ENCODE measurements around the gene ZMYM1.
"Not testable (repeated sequence)": the region's sequence is repeated elsewhere in the genome, so short reads cannot be mapped to it uniquely, and the experiment has no call there.

Gene ZMYM1

DNA sequence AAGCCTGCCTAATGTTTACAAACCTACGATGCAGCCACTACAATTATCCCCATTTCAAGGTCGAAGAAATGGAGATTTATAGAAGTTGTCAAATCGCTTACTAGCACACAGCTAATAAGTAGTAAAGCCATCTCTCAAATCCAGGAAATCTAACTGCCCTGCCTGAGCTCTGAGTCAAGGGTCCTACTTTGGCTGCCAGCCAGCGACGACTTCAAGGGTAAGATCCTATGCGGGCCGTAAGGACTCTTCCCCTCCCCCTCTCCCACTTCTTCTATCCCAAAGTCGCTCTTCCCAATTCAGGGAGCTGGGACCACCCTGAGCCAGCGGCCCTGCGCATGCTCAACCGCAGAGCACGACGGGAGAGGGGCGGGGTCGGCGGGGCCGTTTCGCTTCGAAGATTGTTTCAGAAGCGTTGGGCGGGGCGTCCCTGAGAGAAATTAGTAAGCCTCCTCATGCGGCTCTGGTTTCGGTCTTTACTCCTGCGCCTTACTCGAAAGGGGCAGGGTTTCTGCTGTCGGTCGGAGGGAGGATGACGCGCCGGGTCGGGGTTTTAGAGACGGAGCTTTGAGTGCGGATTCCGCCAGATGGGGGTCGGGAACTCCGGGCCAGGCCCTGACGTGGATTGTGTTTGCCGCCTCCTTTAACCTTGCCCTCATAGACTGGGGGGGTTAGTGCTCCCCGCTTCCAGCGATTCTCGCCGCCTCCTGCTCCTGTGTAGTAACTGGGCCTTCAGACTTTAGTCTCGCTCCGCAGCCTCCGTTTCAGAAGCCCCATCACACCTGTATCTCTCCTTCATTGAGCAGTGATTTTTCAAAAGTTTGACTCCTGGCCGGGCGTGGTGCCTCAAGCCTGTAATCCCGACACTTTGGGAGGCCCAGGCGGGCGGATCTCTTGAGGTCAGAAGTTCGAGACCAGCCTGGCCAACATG is at the start of gene ZMYM1:
Gene ZMYM1 (plus strand): TSS at position 383 of the 928 bp plus-strand sequence. CDS start 14,603 bp downstream, outside the sequence.
- DNase-seq (ENCODE audit: insufficient read length, low spot score) (peak; percentile 88), FAIRE-seq (no peak)

DNA sequence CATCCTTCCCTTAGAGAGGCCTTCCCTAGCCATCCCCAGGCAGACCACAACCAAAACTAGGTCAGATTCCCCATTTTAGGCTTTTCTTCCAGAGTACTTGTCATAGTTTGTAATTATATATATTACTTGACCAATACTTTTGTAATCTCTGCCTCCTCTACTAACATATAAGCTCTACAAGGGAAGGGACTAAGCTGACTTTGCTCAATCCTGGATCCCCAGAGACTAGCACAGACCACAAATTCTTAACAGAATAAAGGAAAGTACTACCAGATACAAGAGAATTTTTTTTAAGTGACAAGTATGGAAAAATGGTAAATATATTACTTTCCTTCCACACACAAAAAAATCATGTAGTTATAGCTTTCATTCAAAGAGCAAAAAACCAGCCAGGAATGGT is 49.4 kb upstream of the ZMYM1 start:
- FAIRE-seq (no peak), DNase-seq (ENCODE audit: insufficient read length, low spot score) (no peak)

DNA sequence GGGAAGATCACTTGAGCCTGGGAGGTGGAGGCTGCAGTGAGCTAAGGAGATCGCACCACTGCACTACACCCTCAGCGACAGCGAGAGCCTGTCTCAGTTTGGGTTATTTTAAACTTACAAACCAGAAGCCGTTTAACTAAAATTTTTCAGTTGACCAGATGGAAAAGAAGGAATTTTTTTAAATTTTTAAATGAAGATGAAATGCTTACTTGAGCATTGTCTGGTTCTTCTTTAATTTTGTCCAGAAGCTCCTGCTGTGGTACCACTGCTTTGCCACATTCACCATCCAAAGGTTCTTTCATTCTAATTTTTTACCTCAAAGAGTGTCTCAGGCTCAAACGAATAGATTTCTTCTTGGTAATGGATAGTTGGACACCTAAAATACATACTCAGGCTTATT is 48.8 kb upstream of the ZMYM1 start:
- no peak for DNase-seq (ENCODE audit: insufficient read length, low spot score)
- no peak for FAIRE-seq

DNA sequence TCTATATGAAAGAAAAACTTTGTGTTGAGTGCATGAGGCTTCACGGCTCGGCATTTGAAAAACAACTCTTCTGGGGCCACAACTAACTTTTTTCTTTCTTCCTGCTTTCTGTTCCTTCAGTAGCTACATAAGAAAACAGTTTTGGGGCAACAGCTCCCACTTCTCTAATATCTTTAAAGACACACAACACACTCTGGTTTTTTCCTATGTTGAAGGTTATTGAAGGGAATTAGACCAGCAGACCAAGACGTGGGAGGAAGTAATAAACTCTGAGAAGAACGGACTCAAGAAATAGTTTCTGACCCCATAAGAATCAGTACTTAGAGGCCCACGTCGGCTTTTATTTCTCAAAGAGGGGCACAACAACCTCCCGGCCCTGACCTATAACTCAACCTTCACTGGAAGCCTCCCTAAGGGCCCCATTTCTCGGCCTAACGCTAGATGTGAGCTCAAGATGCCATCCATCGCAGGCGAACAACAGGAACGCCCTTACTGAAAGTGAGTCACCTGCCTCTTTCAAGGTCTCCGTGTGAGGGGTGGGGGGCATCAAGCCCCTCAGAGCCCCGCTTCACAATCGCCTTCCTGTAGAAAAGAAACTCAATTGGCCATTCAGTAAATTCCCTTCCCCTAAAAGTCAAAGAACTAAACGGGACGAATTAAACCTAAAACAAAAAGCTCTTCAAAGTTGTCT is 48.3 kb upstream of the ZMYM1 start:
- DNase-seq (ENCODE audit: insufficient read length, low spot score) (no peak), FAIRE-seq (no peak)

DNA sequence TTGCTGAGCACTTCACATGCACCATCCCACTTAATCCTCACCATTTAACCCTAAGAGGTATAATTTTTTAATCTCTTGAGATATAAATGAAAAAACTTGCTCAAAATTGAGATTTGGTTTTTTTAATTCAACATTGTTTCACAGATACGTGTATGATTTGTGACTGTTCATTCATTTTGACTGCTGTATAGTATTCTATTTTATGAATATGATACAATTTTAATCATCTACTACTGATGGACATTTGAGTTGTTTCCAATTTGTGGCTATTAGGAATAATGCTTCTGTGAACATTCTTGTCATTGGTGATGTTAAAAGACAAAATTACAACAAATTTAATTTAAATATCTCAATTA is 46.8 kb upstream of the ZMYM1 start:
- DNase-seq (ENCODE audit: insufficient read length, low spot score) (no peak), FAIRE-seq (no peak)

DNA sequence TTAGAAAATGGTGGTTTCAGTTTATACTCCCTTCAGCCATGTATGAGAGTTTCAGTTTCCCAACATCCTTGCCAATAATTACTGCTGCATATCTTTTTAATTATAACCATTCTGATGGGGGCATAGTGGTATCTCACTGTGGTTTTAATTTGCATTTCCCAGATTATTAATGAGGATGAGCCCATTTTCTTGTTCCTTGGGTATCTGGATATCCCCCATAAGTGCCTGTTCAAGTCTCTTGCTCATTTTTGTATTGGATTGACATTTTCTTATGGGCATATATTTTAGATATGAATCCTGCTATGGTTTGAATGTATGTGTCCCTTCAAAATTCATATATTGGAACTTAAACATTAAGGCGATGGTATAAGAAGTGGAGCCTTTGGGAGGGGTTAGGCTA is 45.8 kb upstream of the ZMYM1 start:
- no peak for DNase-seq (ENCODE audit: insufficient read length, low spot score)
- no peak for FAIRE-seq

DNA sequence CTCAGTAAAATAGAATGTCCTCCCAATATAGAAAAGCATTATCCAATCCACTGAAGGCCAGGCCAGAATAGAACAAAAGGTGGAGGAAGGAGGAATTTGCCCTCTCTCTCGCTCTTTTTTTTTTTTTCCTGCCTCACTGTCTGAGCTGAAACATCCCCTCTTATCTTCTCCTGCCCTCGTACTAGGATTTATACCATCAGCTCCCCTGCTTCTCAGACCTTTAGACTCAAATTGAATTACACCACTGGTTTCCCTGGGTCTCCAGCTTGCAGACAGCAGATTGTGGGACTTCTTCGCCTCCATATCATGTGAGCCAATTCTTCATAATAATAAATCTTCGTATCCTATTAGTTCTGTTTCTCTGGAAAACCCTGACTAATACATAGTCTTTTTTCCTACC is 42.6 kb upstream of the ZMYM1 start:
- FAIRE-seq (no peak), DNase-seq (ENCODE audit: insufficient read length, low spot score) (no peak)

DNA sequence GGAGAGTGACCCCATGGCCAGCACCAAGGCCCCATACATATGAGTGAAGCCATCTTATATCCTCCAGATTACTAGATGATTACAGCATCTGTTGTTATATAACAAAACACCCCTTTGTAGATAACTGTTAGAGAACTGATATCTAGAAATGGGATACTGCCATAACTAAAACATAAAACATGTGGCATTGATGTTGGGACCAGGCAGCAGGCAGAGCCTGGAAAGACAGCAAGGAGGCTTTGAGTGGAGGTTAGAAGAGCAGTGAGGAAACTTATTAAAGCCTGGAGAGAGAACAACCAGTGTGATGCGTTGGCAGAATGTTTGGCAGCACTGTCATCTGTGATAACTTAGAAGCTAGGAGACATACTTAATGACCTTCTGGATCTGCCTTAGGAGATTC is 42.0 kb upstream of the ZMYM1 start:
- FAIRE-seq = no peak
- no peak for DNase-seq (ENCODE audit: insufficient read length, low spot score)

DNA sequence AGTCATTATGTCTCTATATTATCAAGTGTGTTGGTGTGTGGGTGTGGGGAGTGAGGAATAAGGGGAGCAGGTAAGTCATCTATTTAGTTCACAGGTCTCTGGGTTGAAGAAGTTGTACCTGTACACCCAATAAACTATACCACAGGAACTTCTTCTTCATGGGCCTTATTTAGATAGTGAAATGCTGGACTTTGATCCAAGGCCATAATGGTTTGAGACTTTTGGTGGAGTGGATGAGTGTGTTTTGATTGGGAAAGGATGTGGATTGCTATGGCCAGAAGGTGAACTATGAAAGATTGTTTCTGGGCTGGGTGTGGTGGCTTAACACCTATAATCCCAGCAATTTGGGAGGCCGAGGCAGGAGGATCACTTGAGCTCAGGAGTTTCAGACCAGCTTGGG is 40.5 kb upstream of the ZMYM1 start:
- FAIRE-seq (no peak), DNase-seq (ENCODE audit: insufficient read length, low spot score) (no peak)

DNA sequence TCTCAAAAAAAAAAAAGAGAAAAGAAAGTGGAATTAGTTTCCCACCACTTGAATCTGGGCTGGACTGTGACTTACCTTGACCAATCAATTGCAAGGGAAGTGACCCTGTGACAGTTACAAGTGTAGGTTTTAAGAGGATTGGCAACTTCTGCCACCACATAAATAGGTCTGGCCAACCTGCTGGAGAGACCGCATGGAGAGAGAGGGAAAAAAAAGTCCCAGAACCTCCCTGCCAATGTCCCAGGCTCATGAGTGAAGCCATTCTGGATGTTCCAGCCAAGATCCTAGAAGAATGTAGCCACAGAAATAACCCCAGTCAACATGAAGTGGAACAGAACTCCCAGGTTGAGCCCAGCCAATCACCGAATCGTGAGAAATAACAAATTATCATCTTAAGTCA is 35.7 kb upstream of the ZMYM1 start:
- DNase-seq (ENCODE audit: insufficient read length, low spot score) (no peak), FAIRE-seq (no peak)

DNA sequence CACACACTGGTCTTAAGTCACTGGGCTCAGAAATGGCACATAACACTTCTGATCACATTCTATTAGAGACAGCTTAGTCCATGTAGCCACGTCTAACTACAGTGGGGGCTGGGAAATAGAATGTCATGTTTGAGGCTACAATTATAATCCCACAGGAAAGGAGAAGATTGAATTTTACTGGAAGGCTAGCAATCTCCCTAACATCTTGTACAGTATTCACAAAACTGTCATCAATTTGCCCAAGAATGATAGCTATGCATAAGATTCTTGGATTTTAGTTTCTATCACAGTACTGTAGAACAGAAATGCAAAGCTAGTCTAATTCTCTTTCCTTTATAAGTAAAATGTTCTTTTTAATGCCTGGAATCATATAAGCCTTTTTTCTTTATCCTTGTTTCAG is 34.8 kb upstream of the ZMYM1 start:
- FAIRE-seq (no peak), DNase-seq (ENCODE audit: insufficient read length, low spot score) (no peak)

DNA sequence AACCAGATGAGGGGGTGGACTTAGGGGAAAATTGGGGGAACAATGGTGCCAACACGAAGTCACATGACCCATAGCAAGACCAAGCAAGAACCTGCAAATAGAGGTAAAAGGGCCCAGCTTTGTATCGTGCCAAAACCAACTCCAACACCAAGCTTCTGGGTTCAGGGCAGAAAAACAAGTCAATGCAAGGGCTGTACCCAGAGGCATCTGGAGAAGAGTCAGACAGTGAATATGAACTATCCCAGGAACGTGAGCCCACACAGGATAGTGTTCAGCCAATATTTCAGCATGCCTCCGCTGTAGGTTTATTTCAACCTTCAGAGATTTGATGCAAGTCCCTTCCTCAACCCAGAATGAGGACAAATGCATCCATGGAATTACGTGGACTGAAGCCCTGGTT is 32.5 kb upstream of the ZMYM1 start:
- no peak for DNase-seq (ENCODE audit: insufficient read length, low spot score)
- no peak for FAIRE-seq

DNA sequence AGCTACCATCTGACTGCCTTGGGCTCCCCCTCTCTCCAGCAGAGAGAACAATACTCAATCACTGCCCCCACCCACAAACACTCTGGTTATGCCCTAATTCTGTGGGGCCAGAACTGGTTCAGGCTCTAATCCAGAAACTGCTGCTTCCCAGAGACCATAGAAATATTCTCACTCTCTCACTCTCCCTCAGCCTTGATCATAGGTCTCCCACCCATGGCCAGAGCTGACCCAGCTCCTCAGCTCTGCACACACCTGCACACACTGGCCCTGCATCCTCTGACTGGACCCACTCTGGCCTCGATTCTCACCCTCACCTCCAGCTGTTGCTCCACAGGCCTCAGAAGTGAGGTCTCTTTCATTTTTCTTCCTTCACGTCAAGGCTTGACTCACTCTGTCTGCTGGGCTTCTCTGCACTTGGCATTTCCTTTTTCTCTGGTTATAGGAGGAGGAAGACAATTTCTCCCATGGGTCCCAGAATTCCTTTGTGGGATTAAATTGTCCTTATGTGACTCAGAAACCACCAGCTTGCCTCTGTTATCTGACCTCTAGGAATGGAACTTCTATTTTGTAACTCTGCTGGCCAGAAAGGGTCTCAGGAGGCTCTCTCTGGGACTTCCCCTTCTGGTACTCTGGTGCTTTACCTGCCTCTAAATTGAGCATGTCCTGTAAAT is 31.9 kb upstream of the ZMYM1 start:
- FAIRE-seq = no peak
- DNase-seq (ENCODE audit: insufficient read length, low spot score) = peak; percentile 54

DNA sequence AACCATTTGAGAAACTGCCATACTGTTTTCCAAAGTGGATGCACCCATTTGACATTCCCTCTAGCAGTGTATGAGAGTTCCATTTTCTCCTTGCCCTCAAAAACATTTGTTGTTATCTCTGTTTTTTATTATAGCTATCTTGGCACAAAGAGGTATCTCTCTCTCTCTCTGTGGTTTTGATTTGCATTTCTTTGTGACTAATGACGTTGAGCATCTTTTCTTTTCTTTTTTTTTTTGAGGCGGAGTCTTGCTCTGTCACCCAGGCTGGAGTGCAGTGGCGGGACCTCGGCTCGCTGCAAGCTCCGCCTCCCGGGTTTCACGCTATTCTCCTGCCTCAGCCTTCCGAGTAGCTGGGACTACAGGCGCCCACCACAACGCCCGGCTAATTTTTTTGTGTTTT is 30.1 kb upstream of the ZMYM1 start:
- no peak for DNase-seq (ENCODE audit: insufficient read length, low spot score)
- no peak for FAIRE-seq

DNA sequence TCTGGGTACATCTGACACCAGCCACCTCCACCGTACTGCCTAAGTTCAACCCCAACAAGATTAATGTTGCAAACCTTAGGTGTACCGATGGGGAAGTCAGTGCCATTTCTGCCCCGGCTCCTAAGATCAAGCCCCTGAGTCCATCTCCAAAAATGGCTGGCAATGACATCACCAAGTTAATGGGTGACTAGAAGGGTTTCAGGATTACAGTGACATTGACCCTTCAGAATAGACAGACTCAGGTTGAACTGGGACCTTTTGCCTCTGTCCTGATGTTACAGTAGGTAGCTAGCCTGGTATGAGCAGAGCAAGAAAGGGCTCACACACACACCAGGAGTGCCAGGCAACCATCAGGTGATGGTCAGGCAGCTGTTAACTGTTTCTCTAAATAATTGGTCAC is 25.8 kb upstream of the ZMYM1 start:
- no peak for DNase-seq (ENCODE audit: insufficient read length, low spot score)

DNA sequence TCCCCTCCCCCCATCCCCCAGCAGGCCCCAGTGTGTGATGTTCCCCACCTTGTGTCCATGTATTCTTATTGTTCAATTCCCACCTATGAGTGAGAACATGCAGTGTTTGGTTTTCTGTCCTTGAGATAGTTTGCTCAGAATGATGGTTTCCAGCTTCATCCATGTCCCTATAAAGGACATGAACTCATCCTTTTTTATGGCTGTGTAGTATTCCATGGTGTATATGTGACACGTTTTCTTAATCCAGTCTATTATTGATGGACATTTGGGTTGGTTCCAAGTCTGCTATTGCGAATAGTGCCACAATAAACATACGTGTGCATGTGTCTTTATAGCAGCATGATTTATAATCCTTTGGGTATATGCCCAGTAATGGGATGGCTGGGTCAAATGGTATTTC is 24.9 kb upstream of the ZMYM1 start:
- DNase-seq (ENCODE audit: insufficient read length, low spot score); FAIRE-seq: not testable (repeated sequence)

More for the DNA sequence above, 25.8 kb upstream of the ZMYM1 start:
- no peak for FAIRE-seq

DNA sequence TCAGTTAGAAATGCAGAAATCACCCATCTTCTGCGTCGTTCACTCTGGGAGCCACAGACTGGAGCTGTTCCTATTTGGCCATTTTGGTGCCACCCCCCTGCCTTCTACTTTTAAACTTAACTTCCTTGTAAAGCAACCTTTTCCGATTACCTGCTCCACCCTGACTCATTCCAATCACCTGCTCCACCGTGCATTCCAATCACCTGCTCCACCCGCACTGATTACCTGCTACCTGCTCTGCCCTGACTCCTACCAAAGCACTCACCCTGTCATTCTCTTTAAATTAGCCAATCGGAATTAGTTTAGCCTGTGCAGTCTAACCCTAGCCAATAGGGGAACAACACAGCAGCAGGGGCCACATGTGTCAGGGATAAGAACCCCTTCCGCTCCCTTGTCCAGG is 20.9 kb upstream of the ZMYM1 start:
- not testable (repeated sequence) for DNase-seq (ENCODE audit: insufficient read length, low spot score); FAIRE-seq

DNA sequence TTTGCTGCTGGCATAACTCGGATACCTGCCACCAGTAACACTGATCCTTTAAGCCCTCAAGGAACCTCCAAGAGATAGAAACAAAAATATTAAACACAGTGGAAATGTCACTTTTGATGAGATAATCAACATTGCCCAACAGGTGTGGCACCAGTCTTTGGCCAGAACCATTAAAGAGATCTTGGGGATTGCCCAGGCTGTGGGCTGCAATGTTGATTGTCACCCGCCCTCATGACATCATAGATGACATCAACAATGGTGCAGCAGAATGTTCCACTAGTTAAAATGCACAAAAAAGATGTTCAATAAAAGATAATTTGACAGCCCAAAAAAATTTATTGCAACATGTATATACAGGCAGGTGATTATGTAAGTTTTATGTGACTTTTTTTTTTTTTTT is 20.2 kb upstream of the ZMYM1 start:
- DNase-seq (ENCODE audit: insufficient read length, low spot score) (no peak), FAIRE-seq (no peak)

DNA sequence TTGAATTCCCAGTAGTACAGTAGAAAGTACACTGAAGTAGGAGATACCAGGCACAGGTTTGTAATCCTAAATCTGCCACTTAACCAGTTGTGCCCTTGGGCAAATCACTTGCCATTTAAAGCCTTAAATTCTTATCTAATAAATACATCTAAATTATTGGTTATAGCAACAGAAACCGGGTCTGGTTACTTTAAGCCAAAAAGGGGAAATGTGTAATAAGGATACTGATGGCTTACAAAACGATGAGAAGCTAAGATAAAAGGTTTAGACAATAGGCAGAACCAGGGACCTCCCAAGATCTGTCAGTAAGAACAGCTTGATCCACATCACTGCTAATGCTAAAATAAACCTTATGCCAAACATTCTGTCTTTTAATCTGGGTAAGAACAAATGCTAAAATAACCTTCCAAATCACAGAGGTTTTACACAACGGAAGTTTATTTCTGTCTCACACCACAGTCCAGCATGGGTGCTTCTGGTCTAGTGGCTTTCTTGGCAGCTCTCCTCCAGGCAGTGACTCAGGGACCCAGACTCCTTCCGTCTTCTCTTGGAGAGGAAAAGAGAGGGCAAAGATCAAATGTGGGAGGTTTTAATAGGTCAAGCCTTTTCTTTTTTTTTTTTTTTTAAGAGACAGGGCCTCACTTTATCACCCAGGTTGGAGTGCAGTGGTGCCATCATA is 16.5 kb upstream of the ZMYM1 start:
- DNase-seq (ENCODE audit: insufficient read length, low spot score) = no peak
- no peak for FAIRE-seq

DNA sequence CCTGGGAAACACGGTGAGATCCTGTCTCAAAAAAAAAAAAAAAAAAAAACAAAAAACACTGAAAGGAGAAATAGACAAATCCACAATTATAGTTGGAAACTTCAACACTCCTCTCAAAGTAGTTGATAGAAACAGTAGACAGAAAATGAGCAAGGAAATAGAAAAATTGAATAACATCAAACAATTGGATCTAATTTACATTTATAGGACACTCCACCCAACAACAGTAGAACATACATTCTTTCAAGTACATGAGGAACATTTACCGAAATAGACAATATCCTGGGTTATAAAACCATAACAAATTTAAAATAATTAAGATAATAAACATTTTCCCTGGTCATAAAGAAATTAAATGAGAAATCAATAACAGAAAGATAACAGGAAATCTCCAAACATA is 14.9 kb upstream of the ZMYM1 start:
- DNase-seq (ENCODE audit: insufficient read length, low spot score) (no peak), FAIRE-seq (no peak)

DNA sequence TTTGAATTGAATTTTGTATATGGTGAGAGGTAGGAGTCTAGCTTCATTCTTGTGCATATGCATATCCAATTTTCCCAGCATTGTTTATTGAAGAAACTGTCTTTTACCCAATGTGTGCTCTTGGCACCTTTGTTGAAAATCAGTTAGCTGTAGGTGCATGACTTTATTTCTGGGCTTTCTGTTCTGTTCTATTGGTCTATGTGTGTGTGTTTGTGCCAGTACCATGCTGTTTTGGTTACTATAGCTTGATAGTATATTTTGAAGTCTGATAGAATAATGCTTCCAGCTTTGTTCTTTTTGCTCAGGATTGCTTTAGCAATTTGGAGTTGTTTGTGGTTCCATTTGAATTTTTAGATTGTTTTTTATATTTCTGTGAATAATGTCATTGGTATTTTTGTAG is 9.4 kb upstream of the ZMYM1 start:
- DNase-seq (ENCODE audit: insufficient read length, low spot score) (no peak), FAIRE-seq (no peak)

Measured in HTR-8/SVneo (cell line).